Suprapubic skin (tissue), 4 donors: ENCODE results near the gene NF1.

ENCODE experiments used
- EP300 ChIP-seq: sonication (generic); formaldehyde crosslinking; IDR thresholded peaks from one replicate; pipeline ENCODE4 v1.6.1; 2017; ENCODE audit warnings: antibody characterized with exemption
- POLR2AphosphoS5 ChIP-seq, 3 donors: sonication (generic); formaldehyde crosslinking; IDR thresholded peaks; one replicate each; pipeline ENCODE4 v1.6.1; 2017; ENCODE audit warnings: antibody characterized with exemption in 3 of 3
- TF ChIP-seq, protein P1 (sequence below), 2 donors: fragments of 200-600 bp in 1 of 2; fragments of 450-650 bp in 1 of 2; sonication (generic) in 1 of 2; IDR thresholded peaks; one replicate each; pipeline ENCODE4 v1.5.1; 2016 to 2019; ENCODE audit warnings: antibody characterized with exemption in 2 of 2, mild to moderate bottlenecking in 1 of 2, moderate library complexity in 1 of 2

- TF ChIP-seq, protein P1, sequence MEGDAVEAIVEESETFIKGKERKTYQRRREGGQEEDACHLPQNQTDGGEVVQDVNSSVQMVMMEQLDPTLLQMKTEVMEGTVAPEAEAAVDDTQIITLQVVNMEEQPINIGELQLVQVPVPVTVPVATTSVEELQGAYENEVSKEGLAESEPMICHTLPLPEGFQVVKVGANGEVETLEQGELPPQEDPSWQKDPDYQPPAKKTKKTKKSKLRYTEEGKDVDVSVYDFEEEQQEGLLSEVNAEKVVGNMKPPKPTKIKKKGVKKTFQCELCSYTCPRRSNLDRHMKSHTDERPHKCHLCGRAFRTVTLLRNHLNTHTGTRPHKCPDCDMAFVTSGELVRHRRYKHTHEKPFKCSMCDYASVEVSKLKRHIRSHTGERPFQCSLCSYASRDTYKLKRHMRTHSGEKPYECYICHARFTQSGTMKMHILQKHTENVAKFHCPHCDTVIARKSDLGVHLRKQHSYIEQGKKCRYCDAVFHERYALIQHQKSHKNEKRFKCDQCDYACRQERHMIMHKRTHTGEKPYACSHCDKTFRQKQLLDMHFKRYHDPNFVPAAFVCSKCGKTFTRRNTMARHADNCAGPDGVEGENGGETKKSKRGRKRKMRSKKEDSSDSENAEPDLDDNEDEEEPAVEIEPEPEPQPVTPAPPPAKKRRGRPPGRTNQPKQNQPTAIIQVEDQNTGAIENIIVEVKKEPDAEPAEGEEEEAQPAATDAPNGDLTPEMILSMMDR (IDR thresholded peaks at IDR 0.05): no peak
- TF ChIP-seq EP300 (no peak), POLR2AphosphoS5 (IDR thresholded peaks at IDR 0.05) (no peak)
Observed at GRCh38 chr17:31339906-31340661, 245.3 kb downstream of the NF1 start.
